Stimulated activated CD4-positive, alpha-beta T cell treated with anti-CD3 and anti-CD28 coated beads, TNF-alpha, amount 100 ng/mL, for 4 hours (primary cell): Measurements from ENCODE around the gene ENO1.

Source experiments
- DNase-seq, 3 experiments: peaks; one replicate each; pipeline ENCODE4 v3.0.0-alpha.2; 2020; ENCODE audit warnings: low read depth in 3 of 3

Gene ENO1

DNA sequence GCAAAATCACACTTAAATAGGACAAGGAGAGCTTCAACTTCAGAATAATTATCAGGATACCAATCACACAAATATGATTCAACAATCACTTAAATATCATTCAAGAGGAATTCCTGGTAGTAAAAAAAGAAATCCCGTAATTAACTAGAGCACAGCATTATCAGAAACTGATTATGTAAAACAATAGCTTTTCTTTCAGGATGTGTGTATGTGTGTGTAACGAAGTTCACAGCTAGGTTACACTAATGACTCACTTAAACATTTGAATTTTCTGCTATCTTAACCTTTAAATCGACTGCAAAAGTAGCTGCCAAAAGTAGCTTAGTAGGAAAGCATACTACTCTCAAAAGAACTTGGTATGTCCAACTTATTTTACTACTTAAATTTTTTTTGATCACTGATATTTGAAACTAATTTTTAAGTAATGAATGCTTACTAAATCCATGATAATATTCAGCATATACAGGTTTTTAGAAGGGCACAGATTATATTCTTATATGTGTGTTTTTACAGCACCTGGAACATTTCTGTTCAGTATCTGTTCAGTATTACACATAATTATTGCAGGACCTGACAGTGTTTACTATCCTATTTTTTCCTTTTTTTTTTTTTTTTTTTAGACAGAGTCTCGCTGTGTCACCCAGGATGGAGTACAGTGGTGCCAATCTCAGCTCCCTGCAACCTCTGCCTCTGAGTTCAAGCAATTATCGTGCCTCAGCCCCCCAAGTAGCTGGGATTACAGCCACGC, 65.3 kb downstream of the ENO1 start:
- DNase-seq, result no peak

DNA sequence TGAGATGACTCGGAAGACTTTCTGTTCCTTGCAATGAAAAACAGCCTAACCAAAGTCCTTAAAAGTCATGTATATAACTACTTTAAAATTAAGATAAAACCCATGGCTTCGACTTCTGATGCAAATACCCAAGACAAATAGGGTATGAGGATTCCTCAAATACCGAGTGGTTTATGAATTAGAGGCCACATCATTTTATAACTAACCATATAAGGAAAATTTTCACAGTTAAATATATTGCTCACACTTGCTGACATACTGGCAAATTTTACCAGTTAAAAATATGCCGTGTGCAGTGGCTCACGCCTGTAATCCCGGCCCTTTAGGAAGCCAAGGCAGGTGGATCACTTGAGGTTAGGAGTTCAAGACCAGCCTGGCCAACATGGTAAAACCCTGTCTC, 66.4 kb downstream of the ENO1 start:
- DNase-seq, result no peak
